ENCODE results near the gene TIMMDC1. TPM values are rescaled to one million over a fixed set of nuclear protein-coding genes. Genes with fewer than 3 reads are reported as not detected.

The TIMMDC1 gene
- total and polyA plus RNA-seq, 9 of the 15 experiments (the other 6 are each of a cell fraction or from before 2014, with no cell fraction given) = 62.1 to 226 (median 86.6) TPM

- DNase-seq (ENCODE audit: extremely low read depth in 1 of 4, low spot score in 3 of 4) (no peak), ATAC-seq (no peak), FAIRE-seq (no peak)
- 83% methylated on average over 1 of the region's 1 CpG for WGBS (ENCODE audit: insufficient coverage, low coverage, missing lambda C conversion rate)
- Histone ChIP-seq H3K27me3 (ENCODE audit: control insufficient read depth in 2 of 2, insufficient read depth in 2 of 2, low read length in 2 of 2) (no peaks in the 10 kb centered on the region), H3K36me3 (ENCODE audit: control insufficient read depth, insufficient read depth, low read length) (no peaks in the 10 kb centered on the region), H3K9me3 (replicated peaks; ENCODE audit: control insufficient read depth, insufficient read depth, low read depth, low read length) (no peaks in the 10 kb centered on the region), H2AFZ (ENCODE audit: low read depth, low read length) (no peak overlapping the region), H3K79me2 (ENCODE audit: control insufficient read depth, insufficient read depth, low read length) (no peaks in the 10 kb centered on the region), H3K4me2 (ENCODE audit: insufficient read depth, low read length) (no peak overlapping the region), H3K4me1 (replicated peaks in 1 of 2; ENCODE audit: control insufficient read depth in 2 of 2, insufficient read depth in 2 of 2, low read length in 2 of 2) (no peaks in the 10 kb centered on the region; a peak in 2 of 5 replicates), H3K9ac (ENCODE audit: insufficient read depth in 1 of 2, low read depth in 2 of 2, low read length in 2 of 2) (no peak overlapping the region), H3K9me1 (ENCODE audit: control insufficient read depth, insufficient read depth, low read length) (no peaks in the 10 kb centered on the region), H3K27ac (ENCODE audit: extremely low read depth, low read depth, low read length) (no peak overlapping the region), H3K4me3 (no peak overlapping the region), H4K20me1 (replicated peaks; ENCODE audit: control insufficient read depth, insufficient read depth, low read length) (no peaks in the 10 kb centered on the region)
- ChIA-PET POLR2A (interaction anchor here (0.7 kb wide), 1 partner anchor 17 kb away, joined by 3 read pairs; no protein-coding TSS in a partner anchor), CTCF (ENCODE audit: low intra/inter-chr PET ratio) (no interaction called here)
- in situ Hi-C loops (cut with MboI) = no loop called here
- no TSS peak for BruUV-seq (replicated peaks)
- TF ChIP-seq ZEB2 (IDR thresholded peaks at IDR 0.05) (no peak), ZNF77 (CRISPR knock-in tag; IDR thresholded peaks at IDR 0.05) (no peak), TAL1 (IDR thresholded peaks at IDR 0.05) (no peak), MCM7 (IDR thresholded peaks at IDR 0.05) (no peak), RAD51 (IDR thresholded peaks at IDR 0.05; ENCODE audit: borderline replicate concordance, low read depth) (no peak), DPF2 (IDR thresholded peaks at IDR 0.05) (no peak), PTTG1 (tag; IDR thresholded peaks at IDR 0.05; ENCODE audit: low read depth) (no peak), TRIM25 (IDR thresholded peaks at IDR 0.05; ENCODE audit: borderline replicate concordance) (no peak), ZNF165 (CRISPR knock-in tag; IDR thresholded peaks at IDR 0.05; ENCODE audit: borderline replicate concordance) (no peak), ZBTB26 (CRISPR knock-in tag; IDR thresholded peaks at IDR 0.05) (no peak)
- intact Hi-C loops (cut with micrococcal nuclease) = no loop called here
Observed at GRCh38 chr3:119571230-119571629, 72.9 kb downstream of the TIMMDC1 start.
